ENCODE data around the gene PACRG. TPM values are rescaled to one million over a fixed set of nuclear protein-coding genes. Genes with fewer than 3 reads are reported as not detected.

PACRG gene
- total RNA-seq, 2 donors from 2014 or later, result 13.0 TPM; not detected in 1

DNA sequence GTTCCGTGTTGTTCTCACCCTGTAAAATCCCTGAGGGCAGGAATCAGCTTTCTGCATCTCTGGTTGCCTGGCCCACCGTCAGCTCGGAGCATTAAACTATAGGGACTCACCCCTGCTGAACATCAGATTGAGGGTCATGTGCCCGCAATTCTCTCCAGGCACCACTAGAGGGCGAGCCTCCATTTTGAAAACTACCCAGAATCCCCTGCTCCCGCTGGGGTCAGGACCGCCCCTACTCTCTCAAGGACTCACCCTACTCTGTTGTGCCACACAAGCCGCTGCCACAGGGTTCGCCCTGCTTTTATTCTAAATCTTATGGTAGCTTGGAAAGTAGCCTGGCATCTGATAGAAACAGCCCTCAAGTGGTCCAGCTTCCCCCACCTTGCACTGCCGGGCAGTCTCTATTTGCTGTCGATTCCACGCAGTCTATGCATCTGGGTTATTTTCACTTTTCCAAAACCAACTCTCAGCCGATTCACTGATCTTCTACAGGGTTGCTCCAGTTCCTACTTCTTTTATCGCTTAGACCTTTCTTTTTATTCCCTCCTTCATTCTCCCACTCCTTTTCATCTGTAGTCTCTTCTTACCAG lies 442.6 kb downstream of the PACRG start:
- no peak overlapping the region for H3K27ac ChIP-seq
- DNase-seq (ENCODE audit: low spot score) (no peak), ATAC-seq (ENCODE audit: insufficient number of reproducible peaks, low FRiP score, low read depth) (no peak)
- no peaks in the 10 kb centered on the region for H3K27me3 ChIP-seq (replicated peaks; ENCODE audit: insufficient read depth)
- no peaks in the 10 kb centered on the region for H3K9me3 ChIP-seq
- H3K36me3 ChIP-seq, result no peaks in the 10 kb centered on the region
- no peak overlapping the region for H3K4me3 ChIP-seq
- TF ChIP-seq, protein P1, sequence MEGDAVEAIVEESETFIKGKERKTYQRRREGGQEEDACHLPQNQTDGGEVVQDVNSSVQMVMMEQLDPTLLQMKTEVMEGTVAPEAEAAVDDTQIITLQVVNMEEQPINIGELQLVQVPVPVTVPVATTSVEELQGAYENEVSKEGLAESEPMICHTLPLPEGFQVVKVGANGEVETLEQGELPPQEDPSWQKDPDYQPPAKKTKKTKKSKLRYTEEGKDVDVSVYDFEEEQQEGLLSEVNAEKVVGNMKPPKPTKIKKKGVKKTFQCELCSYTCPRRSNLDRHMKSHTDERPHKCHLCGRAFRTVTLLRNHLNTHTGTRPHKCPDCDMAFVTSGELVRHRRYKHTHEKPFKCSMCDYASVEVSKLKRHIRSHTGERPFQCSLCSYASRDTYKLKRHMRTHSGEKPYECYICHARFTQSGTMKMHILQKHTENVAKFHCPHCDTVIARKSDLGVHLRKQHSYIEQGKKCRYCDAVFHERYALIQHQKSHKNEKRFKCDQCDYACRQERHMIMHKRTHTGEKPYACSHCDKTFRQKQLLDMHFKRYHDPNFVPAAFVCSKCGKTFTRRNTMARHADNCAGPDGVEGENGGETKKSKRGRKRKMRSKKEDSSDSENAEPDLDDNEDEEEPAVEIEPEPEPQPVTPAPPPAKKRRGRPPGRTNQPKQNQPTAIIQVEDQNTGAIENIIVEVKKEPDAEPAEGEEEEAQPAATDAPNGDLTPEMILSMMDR (IDR thresholded peaks at IDR 0.05), result peak; percentile 47
- no peaks in the 10 kb centered on the region for H3K4me1 ChIP-seq (ENCODE audit: control insufficient read depth in 1 of 2, low read depth in 2 of 2)

DNA sequence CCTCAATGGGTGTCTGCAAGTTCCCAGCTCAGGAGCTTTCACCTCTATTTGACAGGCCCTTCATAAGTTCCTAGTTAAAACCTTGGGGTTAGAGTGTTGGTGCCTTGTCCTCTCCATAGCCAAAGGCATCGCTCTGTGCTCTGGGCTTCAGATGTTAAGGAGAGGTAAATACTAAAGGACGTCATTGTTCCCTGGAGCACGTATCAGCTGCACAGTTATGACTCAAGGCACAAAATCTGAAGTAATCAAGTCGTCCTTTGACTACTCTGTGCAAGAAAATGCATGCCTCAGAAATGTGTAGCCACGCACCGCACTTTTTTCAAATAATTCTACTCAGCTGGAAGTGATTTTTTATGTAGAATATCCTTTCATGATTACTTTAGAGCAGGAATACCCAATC lies 446.0 kb downstream of the PACRG start:
- H3K4me1 ChIP-seq (ENCODE audit: control insufficient read depth in 1 of 2, low read depth in 2 of 2), result no peaks in the 10 kb centered on the region
- TF ChIP-seq, protein P1 (IDR thresholded peaks at IDR 0.05), result no peak
- no peaks in the 10 kb centered on the region for H3K9me3 ChIP-seq
- H3K4me3 ChIP-seq, result no peak overlapping the region
- H3K27ac ChIP-seq, result no peak overlapping the region
- no peaks in the 10 kb centered on the region for H3K36me3 ChIP-seq
- H3K27me3 ChIP-seq (replicated peaks; ENCODE audit: insufficient read depth), result no peaks in the 10 kb centered on the region
- DNase-seq (ENCODE audit: low spot score) (no peak), ATAC-seq (ENCODE audit: insufficient number of reproducible peaks, low FRiP score, low read depth) (no peak)

DNA sequence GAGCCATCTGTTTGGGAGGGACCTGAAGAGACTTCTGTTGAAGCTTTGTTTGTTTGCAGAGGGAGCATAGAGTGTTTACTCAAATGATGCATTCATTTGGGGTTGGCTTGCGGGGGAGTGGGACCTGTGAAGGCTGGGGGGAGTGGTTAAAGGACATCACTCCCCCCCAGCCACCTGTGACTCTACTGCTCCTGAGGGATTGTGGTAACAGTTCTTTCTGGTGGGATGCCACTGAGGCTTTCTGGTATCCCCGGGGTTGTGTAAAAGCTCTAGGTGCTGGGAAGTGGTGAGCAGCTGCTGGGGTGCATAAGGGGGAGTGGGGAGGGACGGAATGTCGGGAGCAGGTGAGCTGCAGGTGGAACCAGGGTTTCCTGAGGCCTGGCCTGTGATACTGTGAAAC lies 447.5 kb downstream of the PACRG start:
- H3K36me3 ChIP-seq, result no peaks in the 10 kb centered on the region
- H3K4me1 ChIP-seq (ENCODE audit: control insufficient read depth in 1 of 2, low read depth in 2 of 2), result no peaks in the 10 kb centered on the region
- TF ChIP-seq, protein P1 (IDR thresholded peaks at IDR 0.05), result no peak
- no peaks in the 10 kb centered on the region for H3K9me3 ChIP-seq
- H3K4me3 ChIP-seq, result no peak overlapping the region
- no peaks in the 10 kb centered on the region for H3K27me3 ChIP-seq (replicated peaks; ENCODE audit: insufficient read depth)
- no peak for ATAC-seq (ENCODE audit: insufficient number of reproducible peaks, low FRiP score, low read depth)
- no peak overlapping the region for H3K27ac ChIP-seq
- DNase-seq (ENCODE audit: low spot score), result no peak

DNA sequence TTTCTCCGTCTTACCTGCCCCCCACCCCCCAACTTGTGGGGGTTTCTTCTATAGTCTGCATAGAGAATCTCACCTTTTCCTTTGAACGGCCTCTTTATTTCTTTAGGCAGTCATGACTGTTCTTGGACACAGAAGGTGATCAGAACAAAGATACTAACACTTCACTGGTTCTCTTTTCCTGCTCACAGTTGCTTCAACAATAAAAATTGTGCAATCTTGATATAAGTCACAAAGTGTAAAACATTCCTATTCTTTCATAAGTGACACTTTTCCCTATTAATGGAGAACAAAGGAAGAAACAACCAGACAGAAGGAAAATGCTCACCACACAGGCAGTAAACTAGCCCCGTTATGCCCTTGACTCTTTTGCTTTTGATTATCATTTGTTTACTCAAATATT lies 448.3 kb downstream of the PACRG start:
- Histone ChIP-seq H3K36me3 (no peaks in the 10 kb centered on the region), H3K9me3 (no peaks in the 10 kb centered on the region), H3K27me3 (replicated peaks; ENCODE audit: insufficient read depth) (no peaks in the 10 kb centered on the region), H3K4me1 (ENCODE audit: control insufficient read depth in 1 of 2, low read depth in 2 of 2) (no peaks in the 10 kb centered on the region), H3K4me3 (no peak overlapping the region), H3K27ac (no peak overlapping the region)
- TF ChIP-seq, protein P1 (IDR thresholded peaks at IDR 0.05), result no peak
- ATAC-seq (ENCODE audit: insufficient number of reproducible peaks, low FRiP score, low read depth), result no peak
- DNase-seq (ENCODE audit: low spot score), result no peak

DNA sequence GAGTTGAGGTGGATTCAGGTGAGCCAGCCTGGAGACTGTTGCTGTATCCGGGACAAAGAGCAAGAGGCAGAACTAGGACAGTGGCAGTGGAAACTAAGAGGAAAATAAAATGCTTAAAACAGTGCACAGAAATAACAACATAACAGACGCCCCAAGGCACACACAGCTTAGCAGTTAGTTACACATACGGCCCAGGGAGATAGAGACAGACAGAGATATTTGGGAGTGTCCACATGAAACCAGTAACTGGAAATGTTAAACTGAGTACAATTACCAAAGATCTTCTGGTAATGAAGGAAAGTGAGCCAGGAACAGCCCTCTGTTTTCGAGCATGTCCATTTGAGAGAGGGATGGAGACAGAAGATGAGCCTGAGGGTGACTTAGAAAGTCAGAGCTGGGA lies 449.2 kb downstream of the PACRG start:
- Histone ChIP-seq H3K9me3 (no peaks in the 10 kb centered on the region), H3K27me3 (replicated peaks; ENCODE audit: insufficient read depth) (no peaks in the 10 kb centered on the region), H3K4me3 (no peak overlapping the region), H3K4me1 (ENCODE audit: control insufficient read depth in 1 of 2, low read depth in 2 of 2) (no peaks in the 10 kb centered on the region), H3K27ac (no peak overlapping the region), H3K36me3 (no peaks in the 10 kb centered on the region)
- TF ChIP-seq, protein P1 (IDR thresholded peaks at IDR 0.05), result no peak
- ATAC-seq (ENCODE audit: insufficient number of reproducible peaks, low FRiP score, low read depth), result no peak
- DNase-seq (ENCODE audit: low spot score), result no peak

All from thoracic aorta (tissue), 2 donors.